ENCODE measurements around the gene PRPF6.

- TF ChIP-seq POLR2A (IDR thresholded peaks at IDR 0.05; ENCODE audit: low read depth, low read length) (no peak), CTCF (IDR thresholded peaks at IDR 0.05; ENCODE audit: extremely low read depth in 1 of 2, insufficient read depth in 1 of 2, low read depth in 1 of 2, low read length in 2 of 2) (no peak), EZH2 (IDR thresholded peaks at IDR 0.05; ENCODE audit: borderline replicate concordance, low read depth, low read length, severe bottlenecking) (no peak), JUN (IDR thresholded peaks at IDR 0.05; ENCODE audit: borderline replicate concordance, insufficient read depth, insufficient read length, low read depth) (no peak)
Observed at GRCh38 chr20:63977739-63978276, 3.1 kb upstream of the PRPF6 start.
